Adrenal gland (tissue), 12 donors: ENCODE measurements around the gene PHF21A. TPM values are rescaled to one million over a fixed set of nuclear protein-coding genes. Genes with fewer than 3 reads are reported as not detected.

Source experiments
- DNase-seq, 7 donors: peaks; one replicate each; pipeline ENCODE4 v3.0.0-alpha.2; 2019 to 2020
- H3K27ac ChIP-seq, 5 donors: fragments of 200-600 bp; sonication (generic) in 4 of 5; 1 replicate in 3 of 5; 2 replicates in 2 of 5; pipeline versions ENCODE4 v1.5.1 to v1.8.0; 2016 to 2020; ENCODE audit warnings: mild to moderate bottlenecking in 1 of 5
- H3K27me3 ChIP-seq: fragments of 200-600 bp; 2 replicates; pipeline ENCODE4 v1.8.0; 2021
- H3K36me3 ChIP-seq, 2 donors: fragments of 200-600 bp; replicated peaks in 1 of 2; 1 replicate in 1 of 2; 2 replicates in 1 of 2; pipeline versions ENCODE4 v1.5.1 to v1.8.0; 2018 to 2022
- H3K4me1 ChIP-seq, 2 donors: fragments of 200-600 bp; replicated peaks in 1 of 2; 1 replicate in 1 of 2; 2 replicates in 1 of 2; pipeline versions ENCODE4 v1.5.1 to v1.8.0; 2018 to 2021
- H3K4me3 ChIP-seq, 4 donors: fragments of 200-600 bp; sonication (generic) in 3 of 4; one replicate each; pipeline ENCODE4 v1.5.1; 2016 to 2018
- H3K9me3 ChIP-seq, 3 donors: fragments of 200-600 bp; sonication (generic) in 1 of 3; replicated peaks in 1 of 3; 1 replicate in 2 of 3; 2 replicates in 1 of 3; pipeline versions ENCODE4 v1.5.1 to v1.8.0; 2016 to 2021
- POLR2A ChIP-seq, 2 donors: fragments of 450-650 bp; IDR thresholded peaks; one replicate each; pipeline ENCODE4 v1.6.1; 2017; ENCODE audit warnings: antibody characterized with exemption in 2 of 2, mild to moderate bottlenecking in 2 of 2, moderate library complexity in 1 of 2
- WGBS, 4 donors: extraction: QIAGEN DNeasy Blood & Tissue Kit in 2 of 4; methylation state at CpG; one replicate each; pipeline versions ENCODE4 v1.1.5 to v1.1.7; 2013 to 2017; 5-methylcytosine and 5-hydroxymethylcytosine counted together
- intact Hi-C, 2 donors: fragments of 100-400 bp; cut with DNase I; formaldehyde crosslinking; loops; one replicate each; pipeline versions ENCODE4 v1.14.1 to v1.15.0; 2022 to 2023
- polyA plus RNA-seq, 3 donors: library from polyadenylated mRNA; stranded (reverse); fragments of 200-250 nt in 2 of 3; fragments of 350-450 nt in 1 of 3; fragmentation: Illumina TruSeq in 1 of 3; extraction: RNeasy Lipid Tissue Mini Kit (QIAGEN cat#74804) in 1 of 3; gene quantifications; one replicate each; pipeline ENCODE4 v1.2.3, GENCODE V29; 2013 to 2014
- total RNA-seq, 9 donors: library from RNA; depleted of rRNA in 4 of 9; stranded (reverse); fragments of >200 nt in 4 of 9; fragments of 120-200 nt in 1 of 9; fragmentation: NEBNext Ultra II Directional in 1 of 9; extraction: Animal tissue kit (Norgen Biotek cat#: 25700) in 1 of 9; gene quantifications; one replicate each; pipeline versions ENCODE4 v1.1.0 to v1.2.4, GENCODE V29; 2013 to 2023
- TF ChIP-seq, protein P1 (sequence below), 6 experiments: fragments of 450-650 bp in 4 of 6; fragments of 200-600 bp in 2 of 6; sonication (generic) in 1 of 6; IDR thresholded peaks; 1 replicate in 5 of 6; 2 replicates in 1 of 6; pipeline versions ENCODE4 v1.5.1 to v1.8.0; 2016 to 2021; ENCODE audit warnings: antibody characterized with exemption in 6 of 6, mild to moderate bottlenecking in 2 of 6, moderate library complexity in 1 of 6
- donor health status: healthy with polysubstance abuse.
- donor health status: Bipolar disorder and iron deficiency.
- donor health status: DM: yes; HTN: yes; CAD: no.
- donor health status: DM: no; HTN: no; CAD: no.
- donor health status: DM: no; HTN: no; CAD: no.
- donor health status: DM: yes; HTN: yes; CAD: no.

The PHF21A gene
- total and polyA plus RNA-seq, 12 donors = 28.4 to 85.1 (median 40.0) TPM

DNA sequence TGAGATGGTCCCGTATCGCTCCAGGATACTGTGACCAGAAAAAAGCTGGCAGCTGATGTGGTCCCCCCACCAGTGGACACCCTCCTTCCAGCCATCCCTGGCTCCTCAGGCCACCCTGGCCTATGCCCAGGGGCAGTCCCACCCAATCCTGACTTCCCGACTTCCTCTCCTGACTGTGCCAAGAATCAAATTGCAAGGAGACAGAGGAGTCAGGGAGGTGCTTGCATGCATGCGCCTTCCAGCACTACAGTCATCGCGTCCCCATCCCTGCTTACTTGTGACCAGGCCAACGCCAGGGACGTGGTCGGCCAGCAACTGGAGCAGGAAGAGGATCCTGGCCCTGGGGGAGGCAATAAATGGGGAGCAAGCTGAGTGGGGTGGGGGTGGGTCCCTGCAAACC lies 210.6 kb downstream of the PHF21A start:
- H3K36me3 ChIP-seq = peaks cover 0 to 64% of the 10 kb centered on the region in 2 donors
- peaks cover 0 to 12% of the 10 kb centered on the region in 2 donors for H3K4me1 ChIP-seq
- 88 to 96% (median 93%) methylated on average over 3 to 9 of the region's 9 CpGs for WGBS, 4 donors
- no peak for DNase-seq
- TF ChIP-seq, protein P1, sequence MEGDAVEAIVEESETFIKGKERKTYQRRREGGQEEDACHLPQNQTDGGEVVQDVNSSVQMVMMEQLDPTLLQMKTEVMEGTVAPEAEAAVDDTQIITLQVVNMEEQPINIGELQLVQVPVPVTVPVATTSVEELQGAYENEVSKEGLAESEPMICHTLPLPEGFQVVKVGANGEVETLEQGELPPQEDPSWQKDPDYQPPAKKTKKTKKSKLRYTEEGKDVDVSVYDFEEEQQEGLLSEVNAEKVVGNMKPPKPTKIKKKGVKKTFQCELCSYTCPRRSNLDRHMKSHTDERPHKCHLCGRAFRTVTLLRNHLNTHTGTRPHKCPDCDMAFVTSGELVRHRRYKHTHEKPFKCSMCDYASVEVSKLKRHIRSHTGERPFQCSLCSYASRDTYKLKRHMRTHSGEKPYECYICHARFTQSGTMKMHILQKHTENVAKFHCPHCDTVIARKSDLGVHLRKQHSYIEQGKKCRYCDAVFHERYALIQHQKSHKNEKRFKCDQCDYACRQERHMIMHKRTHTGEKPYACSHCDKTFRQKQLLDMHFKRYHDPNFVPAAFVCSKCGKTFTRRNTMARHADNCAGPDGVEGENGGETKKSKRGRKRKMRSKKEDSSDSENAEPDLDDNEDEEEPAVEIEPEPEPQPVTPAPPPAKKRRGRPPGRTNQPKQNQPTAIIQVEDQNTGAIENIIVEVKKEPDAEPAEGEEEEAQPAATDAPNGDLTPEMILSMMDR (IDR thresholded peaks at IDR 0.05) = no peak
- TF ChIP-seq POLR2A (IDR thresholded peaks at IDR 0.05) = no peak
- no peaks in the 10 kb centered on the region for H3K9me3 ChIP-seq
- H3K4me3 ChIP-seq = no peak overlapping the region
- H3K27ac ChIP-seq = no peak overlapping the region
- intact Hi-C loops = loop anchor here in 1 of 2 donors (10.0 kb wide), 1 partner anchor 46 kb away; no protein-coding TSS in a partner anchor
- no peaks in the 10 kb centered on the region for H3K27me3 ChIP-seq

DNA sequence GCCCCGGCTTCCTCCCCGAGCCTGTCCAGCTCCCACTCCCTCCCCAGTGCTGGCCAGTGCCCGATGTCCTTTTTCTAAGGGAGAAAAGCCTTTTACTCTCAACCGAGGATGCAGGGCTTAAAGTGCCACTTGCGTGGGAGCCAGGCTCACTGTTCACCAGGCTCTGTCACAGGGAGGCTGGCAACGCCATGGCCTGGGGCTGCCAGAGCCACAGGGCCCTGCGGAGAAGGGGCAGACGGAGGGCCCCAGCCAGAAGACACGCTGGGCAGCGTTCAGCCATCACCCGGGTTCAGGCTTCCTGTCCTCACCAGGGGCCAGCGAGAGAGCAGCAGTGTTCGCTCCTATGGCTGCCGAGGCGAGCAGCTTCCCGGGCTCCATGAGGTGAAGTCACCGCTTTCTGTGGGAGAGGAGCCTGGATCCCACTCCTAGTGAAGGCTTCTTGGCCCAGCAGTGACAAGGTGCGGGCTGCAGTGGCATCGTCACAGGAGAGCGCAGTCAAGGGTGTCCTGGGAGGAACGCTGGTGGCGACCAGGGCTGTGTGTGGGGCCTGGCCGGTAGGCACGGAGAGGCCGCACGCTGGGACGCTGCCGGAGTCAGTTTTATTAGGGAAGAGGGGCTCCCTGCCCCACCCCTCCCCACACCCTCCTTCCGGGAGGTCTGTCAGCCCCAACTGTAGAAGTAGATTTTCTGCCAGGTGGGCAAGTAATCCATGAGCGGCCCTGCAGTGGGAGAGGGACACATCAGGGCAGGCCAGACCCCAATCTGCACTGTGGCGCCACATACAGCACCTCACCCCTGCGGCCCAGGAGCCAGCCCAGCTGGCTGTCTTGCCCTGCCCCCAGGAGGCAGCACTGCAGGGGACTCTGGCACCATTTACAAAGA lies 211.4 kb downstream of the PHF21A start:
- no peak for DNase-seq
- Histone ChIP-seq H3K36me3 (peaks cover 0 to 64% of the 10 kb centered on the region in 2 donors), H3K4me3 (no peak overlapping the region), H3K4me1 (peaks cover 0 to 12% of the 10 kb centered on the region in 2 donors), H3K9me3 (no peaks in the 10 kb centered on the region), H3K27ac (no peak overlapping the region), H3K27me3 (no peaks in the 10 kb centered on the region)
- TF ChIP-seq POLR2A (IDR thresholded peaks at IDR 0.05) = no peak
- TF ChIP-seq, protein P1 (IDR thresholded peaks at IDR 0.05) = no peak
- intact Hi-C loops = loop anchor here in 1 of 2 donors (10.0 kb wide), 1 partner anchor 45 kb away; no protein-coding TSS in a partner anchor
- WGBS, 4 donors = 83 to 91% (median 88%) methylated on average over 18 to 32 of the region's 32 CpGs

DNA sequence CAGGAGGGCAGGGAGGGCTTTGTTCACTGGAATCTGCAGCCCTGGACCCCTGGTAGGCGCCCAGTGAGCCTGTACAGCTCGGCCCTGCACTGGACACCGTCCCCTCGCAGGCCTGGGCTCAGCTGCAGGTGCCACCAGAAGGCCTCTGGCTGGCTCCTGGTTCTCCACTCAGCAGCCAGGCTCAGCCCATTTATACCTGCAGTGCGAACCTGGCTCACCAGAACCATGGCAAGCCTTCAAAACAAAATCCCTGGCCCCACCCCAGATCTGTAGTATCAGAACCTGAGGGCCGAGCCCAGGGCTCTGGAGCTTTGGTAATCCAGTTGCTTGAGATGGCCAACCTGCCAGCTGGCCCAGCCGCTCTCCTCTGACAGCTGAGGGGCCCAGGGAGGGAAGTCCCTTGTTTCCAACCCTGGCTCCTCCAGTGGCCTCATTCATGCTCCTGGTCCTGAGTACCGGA lies 213.3 kb downstream of the PHF21A start:
- no peaks in the 10 kb centered on the region for H3K9me3 ChIP-seq
- intact Hi-C loops = no loop called here
- H3K36me3 ChIP-seq = peaks cover 0 to 63% of the 10 kb centered on the region in 2 donors
- H3K4me3 ChIP-seq = no peak overlapping the region
- H3K27ac ChIP-seq = peak overlapping the region in 2 of 5 donors; percentile 49 to 77
- no peak for DNase-seq
- TF ChIP-seq, protein P1 (IDR thresholded peaks at IDR 0.05) = no peak
- TF ChIP-seq POLR2A (IDR thresholded peaks at IDR 0.05) = no peak
- peaks cover 0 to 12% of the 10 kb centered on the region in 2 donors for H3K4me1 ChIP-seq
- 69 to 100% (median 85%) methylated on average over 3 to 8 of the region's 8 CpGs for WGBS, 4 donors
- H3K27me3 ChIP-seq = no peaks in the 10 kb centered on the region

GRCh38 chr11:45906965-45907611 lies 214.2 kb downstream of the PHF21A start, which contains the start of gene FREY1:
Gene FREY1, minus strand, starts transcription at chr11:45907271. Its CDS starts 26 bp downstream, at chr11:45907245.
- Histone ChIP-seq H3K4me1 (peaks cover 0 to 12% of the 10 kb centered on the region in 2 donors), H3K4me3 (no peak within 1 kb of the TSS), H3K27me3 (no peaks in the 10 kb centered on the region), H3K27ac (peak within 1 kb of the TSS in 2 of 5 donors; percentile 49 to 77), H3K36me3 (peaks cover 0 to 63% of the 10 kb centered on the region in 2 donors), H3K9me3 (no peaks in the 10 kb centered on the region)
- no peak for TF ChIP-seq POLR2A (IDR thresholded peaks at IDR 0.05)
- TF ChIP-seq, protein P1 (IDR thresholded peaks at IDR 0.05) = no peak
- peak in 3 of 7 donors; percentile 48 to 69 (median 51) for DNase-seq
- intact Hi-C loops = no loop called here
- 34 to 57% (median 43%) methylated on average over 6 to 18 of the region's 18 CpGs for WGBS, 4 donors
